ENCODE results near the gene CTAGE1. TPM values are rescaled to one million over a fixed set of nuclear protein-coding genes. Genes with fewer than 3 reads are reported as not detected.
A peak's percentile ranks its signal among the peaks of the same experiment; 100 is the strongest.

Gene CTAGE1
- total RNA-seq, 1 donor from 2014 or later = not detected

DNA sequence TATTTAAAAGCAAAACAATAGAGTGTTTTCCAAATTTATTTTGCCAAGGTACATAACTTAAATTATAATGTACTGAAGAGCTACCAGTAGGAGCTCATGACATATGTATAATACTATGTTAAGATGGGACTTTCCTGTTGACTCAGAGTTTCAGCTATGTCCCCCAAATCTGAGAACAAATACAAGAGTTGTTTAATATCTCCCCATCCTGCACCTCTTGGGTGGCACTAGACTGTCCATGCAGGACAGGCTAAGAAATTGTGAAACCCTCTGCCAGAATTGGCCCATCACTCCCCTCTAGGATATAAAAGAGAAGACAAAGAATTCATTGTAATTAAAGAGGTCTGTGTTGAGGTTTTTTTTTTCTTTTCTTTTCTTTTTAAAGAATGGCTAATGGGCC, 21.7 kb upstream of the CTAGE1 start:
- no peak for DNase-seq (ENCODE audit: extremely low read depth, low read depth, low spot score)

DNA sequence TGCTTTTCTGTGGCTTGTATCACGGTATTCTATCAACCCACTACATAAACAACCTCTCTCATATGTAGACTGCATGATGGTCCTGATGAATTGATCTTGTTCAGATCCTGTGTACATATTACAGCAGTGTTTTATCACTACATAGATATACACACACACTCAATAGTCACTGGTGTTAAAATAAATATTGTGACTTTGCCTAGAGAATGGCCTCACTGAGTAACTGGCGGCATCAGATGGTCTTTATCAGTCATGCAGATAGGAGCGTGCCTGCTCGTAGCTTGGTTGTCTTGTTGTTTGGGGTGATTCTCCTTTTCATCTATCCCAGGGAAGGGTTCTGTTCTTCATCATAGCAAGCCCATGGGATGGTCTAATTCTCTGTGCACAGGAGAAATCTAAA, 18.4 kb upstream of the CTAGE1 start:
- no peak for DNase-seq (ENCODE audit: extremely low read depth, low read depth, low spot score)

DNA sequence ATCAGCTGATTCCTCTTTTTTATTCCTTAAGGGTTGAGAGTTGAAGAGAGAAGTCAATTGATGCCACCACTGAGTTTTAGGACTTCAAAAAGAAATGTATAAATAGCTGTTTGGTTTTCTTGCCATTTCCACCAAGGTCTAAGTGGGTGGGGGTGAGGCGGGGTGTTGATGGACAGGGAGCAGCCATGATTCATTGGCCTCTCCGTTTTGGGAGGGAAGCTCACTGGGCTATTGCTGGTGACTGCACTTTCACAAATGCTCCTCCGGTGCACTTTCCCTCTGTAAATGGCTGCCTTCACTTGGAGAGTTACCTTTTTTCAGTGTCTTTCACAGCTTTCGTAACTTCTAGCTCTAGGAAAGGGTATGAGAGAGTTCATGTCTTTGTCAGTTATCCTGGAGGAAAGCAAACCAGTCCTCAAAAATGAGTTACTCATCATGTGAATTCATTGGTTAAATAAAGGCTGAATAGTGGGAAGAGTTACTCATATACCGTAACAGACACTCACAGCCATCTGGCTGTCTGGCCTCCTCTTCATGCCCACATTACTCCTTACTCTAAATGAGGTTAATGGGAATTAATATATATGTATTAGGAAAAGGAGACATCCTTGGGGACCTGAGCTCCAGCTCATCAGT, 17.4 kb upstream of the CTAGE1 start:
- DNase-seq (ENCODE audit: extremely low read depth, low read depth, low spot score) = no peak

DNA sequence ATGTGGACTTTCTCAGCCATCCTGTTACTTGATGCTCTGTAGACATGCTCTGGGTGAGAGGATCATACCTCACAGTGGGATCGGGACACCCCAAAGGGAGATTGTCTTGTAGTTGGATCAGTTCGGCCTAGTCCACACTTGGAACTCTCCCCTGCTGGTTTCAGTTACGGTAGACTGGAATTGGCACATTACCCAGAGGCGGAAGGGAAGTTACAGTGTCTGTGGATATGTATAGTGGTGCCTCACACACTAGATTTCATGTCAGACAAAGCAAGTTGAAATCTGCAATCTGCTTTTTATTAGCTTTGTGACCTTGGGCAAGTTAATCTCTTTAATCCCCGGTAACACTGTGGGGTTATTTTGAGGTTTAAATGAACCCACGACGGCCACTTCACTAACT, 16.2 kb upstream of the CTAGE1 start:
- DNase-seq (ENCODE audit: extremely low read depth, low read depth, low spot score) = no peak

DNA sequence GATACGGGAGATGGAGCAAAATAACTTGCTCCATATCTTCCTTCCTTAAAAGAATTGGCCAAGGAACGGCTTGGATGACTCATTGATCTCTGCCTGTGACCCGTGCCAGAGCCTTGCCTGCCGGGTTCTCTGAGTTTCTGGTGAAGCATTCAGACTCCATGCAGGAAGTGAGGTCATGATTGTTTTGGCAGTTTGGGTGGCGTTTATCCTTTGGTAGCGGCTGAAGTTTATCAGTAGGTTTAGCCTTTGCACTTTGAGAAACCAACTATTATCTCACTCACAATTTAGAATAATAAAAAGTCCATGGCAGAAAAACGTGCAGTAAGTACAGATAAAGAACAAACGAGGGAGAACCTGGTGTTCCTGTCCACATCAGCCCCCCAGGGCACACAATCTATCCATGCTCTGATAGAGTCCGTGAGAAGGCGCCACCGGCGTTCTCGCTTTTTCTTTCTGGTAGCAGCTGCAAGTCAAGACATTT, 15.0 kb upstream of the CTAGE1 start:
- DNase-seq (ENCODE audit: extremely low read depth, low read depth, low spot score) = peak; percentile 81

DNA sequence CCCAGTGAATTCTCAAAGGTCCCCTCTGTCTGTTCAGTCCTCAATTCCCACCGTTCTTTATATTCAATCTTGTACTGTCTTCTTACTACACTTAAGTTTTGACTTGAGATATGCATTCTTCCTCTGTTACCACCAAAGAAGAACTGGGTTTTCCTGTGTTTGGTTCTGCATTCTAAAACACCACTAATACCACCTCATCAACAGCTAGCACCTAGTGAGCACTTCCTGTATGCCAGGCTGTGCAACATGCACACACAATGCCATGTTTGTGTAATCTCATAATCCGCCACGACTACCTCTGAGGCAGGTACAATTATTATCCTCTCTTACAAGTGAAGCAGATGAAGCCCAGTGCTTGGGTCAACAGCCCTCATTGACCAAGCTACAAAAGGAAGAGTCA, 11.8 kb upstream of the CTAGE1 start:
- no peak for DNase-seq (ENCODE audit: extremely low read depth, low read depth, low spot score)

DNA sequence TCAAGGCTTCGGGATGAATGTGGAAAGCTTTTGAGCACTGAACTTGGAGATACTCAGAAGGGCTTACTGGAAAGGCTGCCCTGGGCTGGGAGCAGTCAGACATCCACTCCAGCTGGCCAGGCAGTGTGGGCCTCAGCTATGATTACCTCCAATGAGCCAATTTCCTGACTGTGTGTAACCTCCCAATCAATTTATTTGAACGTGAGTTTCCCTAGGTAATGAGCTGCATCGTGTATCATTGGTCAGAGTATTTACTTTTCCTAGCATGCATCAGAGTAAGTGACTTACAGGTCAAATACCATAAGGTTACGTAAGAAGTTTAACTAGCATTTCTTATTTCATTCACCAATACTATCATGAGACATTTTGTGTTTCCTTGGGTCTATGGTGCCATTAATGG, 11.0 kb upstream of the CTAGE1 start:
- no peak for DNase-seq (ENCODE audit: extremely low read depth, low read depth, low spot score)

DNA sequence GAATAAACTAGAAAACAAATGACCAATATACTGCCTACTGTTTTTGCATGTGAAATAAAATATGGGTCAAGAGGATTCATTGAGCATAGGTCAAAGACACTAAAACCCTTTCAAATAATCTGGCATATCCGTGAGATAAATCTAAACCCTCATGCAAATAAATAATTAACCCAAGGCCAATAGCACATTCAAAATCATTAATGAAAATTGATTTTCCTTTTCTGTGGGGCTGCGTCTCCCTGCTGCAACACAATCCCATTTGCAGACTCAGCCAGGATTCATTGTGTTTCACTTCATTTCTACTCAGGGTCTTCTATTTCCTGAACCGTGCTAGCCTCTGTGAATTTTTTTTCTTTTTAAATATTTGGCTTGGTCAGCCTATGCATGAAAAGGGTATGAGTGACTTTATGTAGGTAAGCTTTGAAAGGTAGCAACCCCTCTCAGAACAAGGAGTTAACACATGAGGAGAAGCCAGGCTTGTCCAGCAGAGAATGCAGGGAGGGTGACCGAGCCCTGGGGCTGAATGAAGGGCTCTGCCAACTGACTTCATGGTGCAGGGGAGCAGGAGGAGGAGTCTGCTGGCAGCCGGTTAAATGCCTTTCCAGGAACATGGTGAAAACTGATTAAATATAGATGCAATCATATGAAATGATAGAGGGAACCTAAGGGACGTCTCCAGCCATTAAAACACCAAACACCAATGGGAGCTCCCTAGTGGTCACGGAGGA, 10.3 kb upstream of the CTAGE1 start:
- DNase-seq (ENCODE audit: extremely low read depth, low read depth, low spot score) = no peak

DNA sequence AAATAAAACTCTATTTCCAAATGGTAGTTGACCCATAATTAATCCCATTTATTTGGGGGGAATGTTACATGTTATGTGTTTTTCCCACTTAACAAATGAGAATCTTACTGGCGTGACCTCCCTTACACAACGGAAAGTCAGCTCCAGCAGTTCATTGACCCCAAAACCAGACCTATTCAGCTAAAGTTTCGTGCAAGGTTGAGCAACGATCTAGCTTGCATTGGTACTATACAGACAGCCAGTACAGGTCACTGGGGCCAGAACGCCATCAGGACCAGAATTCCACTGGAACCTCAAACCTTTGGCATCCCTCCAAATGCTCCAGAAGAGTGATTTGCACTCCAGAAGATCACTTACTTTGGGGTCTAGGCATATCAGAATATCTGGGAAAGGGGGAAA, 6.8 kb upstream of the CTAGE1 start:
- no peak for DNase-seq (ENCODE audit: extremely low read depth, low read depth, low spot score)

DNA sequence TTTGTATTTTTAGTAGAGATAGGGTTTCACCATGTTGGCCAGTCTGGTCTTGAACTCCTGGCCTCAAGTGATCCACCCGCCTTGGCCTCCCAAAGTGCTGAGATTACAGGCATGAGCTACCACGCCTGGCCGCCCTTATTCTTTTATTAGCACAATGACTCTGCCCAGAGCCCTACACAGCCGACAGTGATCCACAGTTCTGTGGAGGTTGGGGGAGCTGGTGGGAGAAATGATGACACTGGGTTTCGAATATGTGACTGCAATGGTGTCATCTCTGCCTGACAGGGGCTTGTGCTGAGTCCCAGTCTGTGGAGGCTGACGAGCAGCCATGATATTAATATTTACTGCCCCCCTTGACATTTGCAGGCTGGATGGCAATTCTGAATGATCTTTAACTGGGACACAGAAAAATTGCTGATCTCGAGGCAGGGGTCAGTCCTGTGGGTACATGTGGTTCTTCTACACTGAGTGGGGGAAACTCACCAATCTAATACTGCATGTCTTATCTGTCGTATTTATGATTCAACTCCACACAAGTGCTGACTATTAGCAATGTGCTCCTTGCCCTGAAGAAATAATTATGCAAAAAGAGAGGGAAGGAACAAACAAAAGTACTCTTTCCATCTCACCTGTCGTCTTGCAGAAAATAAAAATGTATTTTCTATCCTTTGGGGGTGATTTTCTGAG, 6.3 kb upstream of the CTAGE1 start:
- no peak for DNase-seq (ENCODE audit: extremely low read depth, low read depth, low spot score)

DNA sequence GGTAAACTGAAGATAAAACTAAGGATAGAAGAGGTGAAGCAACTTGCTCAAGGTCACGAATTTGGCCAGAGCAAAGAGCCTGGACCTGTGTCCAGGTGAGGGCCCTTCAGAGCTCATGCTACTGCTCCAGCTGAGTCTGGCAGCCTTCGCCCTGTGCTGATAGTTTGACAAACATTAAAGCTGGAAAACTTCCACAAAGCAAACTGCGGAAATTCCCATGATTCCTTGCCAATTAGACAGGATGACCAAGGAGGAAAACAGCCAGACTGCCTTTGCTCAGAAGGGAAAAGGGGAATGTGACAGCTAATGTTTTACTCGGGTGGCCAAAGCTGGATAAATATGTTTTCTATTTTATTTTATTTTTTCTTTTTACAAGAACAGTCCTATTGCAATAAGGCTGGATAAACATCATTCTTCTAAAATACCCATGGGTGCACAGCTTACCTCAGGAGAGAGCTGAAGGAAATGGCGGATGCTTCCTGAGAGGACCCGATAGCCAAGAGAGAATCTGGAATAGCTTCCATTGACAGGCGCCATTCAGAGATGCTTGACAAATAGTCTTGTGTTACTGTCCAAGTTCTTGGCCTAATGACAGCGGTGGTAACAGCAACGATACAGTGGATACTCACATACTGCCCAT, 5.3 kb upstream of the CTAGE1 start:
- DNase-seq (ENCODE audit: extremely low read depth, low read depth, low spot score) = no peak

DNA sequence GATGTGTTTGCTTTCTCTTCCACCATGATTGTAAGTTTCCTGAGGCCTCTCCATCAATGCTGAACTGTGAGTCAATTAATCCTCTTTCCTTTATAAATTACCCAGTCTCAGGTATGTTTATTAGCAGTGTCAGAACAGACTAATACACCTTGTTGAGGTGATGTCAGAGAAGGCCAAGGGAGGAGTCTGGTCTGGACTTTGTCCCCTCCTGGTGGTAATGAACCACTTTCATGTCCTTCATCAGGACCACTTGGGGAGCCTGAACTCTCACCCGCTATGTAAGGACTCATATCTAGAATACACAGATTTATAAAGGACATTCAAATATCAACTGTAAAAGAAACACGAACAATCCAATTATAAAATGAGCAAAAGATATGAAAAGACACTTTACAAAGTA, 2.9 kb upstream of the CTAGE1 start:
- DNase-seq (ENCODE audit: extremely low read depth, low read depth, low spot score) = no peak

DNA sequence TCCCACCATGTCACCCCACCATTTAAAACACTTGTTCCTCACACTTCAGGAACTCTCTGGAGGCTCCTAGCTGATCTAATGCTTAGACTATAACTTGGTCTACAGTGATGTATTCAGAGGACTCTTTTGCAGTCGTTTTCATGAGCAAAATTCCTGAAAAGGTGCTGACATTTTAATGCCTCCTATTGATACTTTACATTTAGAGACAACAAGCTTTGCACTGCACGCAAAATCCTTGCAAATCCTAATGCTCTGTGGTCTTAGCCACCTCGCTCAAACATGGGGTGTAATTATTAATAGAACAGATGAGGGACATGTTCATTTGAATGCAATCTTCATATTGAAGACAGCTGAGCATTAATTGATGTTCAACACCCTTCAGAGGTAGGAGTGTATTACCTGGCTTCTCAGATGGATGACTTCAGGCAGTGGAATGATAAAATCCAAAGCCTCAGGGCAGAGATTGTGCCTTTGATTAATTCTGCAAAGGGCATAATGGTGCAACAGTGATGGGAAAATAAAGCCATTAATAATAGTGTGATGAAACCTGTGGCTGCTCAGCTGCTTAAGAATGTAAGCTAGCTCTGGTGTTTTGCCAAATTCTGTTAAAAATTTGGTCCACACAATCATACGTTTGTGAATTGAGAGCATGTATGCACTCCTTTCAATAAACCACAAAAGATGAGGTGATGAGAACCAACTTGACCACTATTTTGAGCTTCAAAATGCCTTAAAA, 5.4 kb downstream of the CTAGE1 start:
- DNase-seq (ENCODE audit: extremely low read depth, low read depth, low spot score) = no peak

DNA sequence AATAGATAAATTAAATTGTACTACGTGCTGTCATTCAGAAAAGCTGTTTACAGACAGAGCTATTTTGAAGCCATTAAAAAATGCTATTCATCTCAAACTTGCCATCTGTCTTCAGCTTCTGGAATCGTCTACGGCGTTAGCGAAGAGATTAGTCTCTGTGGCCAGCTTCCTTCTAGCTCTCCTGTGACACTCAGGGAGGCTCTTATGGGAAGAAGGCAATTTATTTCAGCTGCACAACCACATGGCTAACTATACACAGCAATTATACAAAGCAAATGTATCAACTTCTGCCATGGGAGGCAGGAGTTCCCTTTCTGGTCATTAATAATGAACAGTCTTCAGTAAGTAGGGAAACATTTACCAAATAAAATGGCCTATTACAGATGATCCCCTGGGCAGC, 6.3 kb downstream of the CTAGE1 start:
- no peak for DNase-seq (ENCODE audit: extremely low read depth, low read depth, low spot score)

DNA sequence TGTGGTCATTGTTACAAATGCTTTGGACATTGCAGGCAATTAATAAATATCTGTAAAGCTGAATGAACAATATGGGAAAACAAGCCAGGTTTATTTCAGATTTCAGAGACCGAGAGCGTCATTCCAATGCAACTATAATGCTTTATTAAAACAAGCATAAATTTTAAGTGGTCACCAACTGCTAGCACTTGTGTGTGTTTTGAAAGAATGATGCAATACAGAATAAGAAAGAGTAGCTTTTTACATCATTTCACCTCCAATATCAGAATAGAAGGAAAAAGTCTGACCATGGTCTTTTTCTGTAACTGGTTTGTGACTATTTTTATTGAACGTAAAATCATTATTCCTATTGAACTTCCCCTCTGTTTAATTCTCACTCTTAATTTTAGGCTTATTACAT, 7.6 kb downstream of the CTAGE1 start:
- DNase-seq (ENCODE audit: extremely low read depth, low read depth, low spot score) = no peak

DNA sequence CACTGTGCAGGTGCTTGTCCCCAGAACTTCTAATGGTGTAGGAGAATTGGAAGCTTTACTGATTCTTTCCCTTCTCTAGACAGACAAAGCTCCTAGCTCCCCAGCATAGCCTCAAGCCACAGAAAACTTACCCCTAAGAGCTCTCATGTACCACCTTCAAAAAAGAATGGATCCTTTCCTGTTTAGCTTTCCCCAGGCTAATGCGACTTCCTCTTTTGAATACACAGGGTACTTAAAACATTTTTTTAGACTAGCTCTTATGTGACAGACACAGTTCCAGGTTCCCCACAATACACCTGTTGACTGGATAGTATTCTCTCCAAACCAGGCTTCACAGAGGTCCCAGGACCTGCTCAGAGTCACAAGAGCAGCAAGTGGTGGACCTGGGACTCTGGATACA, 8.3 kb downstream of the CTAGE1 start:
- no peak for DNase-seq (ENCODE audit: extremely low read depth, low read depth, low spot score)

DNA sequence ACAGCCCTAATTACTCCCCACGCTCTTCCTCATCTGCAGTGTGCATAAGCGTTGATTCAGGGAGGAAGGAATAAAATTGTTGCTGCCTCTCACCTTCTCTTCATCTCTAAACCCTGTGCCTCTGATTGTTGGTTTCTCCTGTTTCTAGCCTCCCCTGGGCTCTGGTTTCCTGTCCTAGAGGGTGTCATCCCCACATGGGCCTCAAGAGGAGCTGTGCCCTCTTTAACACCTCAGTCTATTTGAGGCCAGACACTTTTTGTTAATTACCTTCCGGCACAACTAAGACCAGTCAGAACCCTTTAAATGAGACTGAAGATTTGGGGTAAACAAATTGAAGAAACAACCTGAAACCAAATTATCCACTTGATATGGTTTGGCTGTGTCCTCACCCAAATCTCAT, 9.7 kb downstream of the CTAGE1 start:
- no peak for DNase-seq (ENCODE audit: extremely low read depth, low read depth, low spot score)

DNA sequence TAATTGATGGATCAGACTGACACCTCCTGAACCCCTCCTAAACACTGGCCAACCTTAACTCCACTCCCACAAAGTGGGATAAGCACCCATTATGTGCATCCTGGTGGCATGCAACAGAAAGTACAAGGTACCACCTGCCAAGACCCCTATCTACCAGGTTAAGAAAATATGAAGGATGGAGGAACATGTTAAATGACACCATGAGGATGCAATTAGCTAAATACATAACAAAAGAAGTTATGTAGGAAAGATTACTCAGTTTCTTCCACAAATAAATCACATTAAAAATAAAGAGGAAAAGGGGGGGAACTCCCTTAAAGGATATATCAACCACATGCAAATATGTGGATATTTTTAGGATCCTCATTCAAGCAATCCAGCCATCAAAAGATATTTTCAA, 12.6 kb downstream of the CTAGE1 start:
- no peak for DNase-seq (ENCODE audit: extremely low read depth, low read depth, low spot score)

DNA sequence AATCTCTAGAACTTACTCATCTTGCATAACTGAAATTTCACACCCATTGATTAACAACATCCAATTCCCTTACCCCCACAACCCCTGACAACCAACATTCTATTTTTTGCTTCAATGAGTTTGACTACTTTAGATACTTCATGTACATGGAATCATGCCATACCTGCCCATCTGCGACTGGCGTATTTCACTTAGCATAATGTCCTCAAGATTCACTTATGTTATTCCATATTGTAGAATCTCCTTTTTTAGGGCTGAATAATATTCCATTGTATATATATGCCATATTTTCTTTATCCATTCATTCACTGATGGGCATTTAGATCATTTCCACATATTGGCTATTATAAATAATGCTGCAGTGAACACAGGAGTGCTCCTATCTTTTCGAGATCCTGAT, 13.8 kb downstream of the CTAGE1 start:
- no peak for DNase-seq (ENCODE audit: extremely low read depth, low read depth, low spot score)

DNA sequence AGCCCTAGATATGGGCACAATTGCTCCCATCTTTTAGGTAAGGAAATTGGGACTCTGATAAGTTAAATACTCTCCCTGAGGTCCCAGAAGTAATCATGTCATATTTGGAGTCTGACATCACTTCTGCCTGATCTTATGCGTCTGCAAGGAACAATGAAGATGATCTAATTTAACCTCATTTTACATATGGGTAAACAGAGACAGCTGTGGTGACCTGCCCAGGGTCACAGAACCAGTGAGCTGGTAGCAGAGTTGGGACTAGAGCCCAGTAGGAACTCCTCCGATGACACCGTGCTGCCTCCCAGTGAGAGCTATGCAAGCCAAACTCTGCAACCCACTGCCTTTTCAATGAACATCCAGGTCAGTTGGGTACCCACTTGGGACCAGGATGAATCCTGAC, 17.8 kb downstream of the CTAGE1 start:
- DNase-seq (ENCODE audit: extremely low read depth, low read depth, low spot score) = no peak

DNA sequence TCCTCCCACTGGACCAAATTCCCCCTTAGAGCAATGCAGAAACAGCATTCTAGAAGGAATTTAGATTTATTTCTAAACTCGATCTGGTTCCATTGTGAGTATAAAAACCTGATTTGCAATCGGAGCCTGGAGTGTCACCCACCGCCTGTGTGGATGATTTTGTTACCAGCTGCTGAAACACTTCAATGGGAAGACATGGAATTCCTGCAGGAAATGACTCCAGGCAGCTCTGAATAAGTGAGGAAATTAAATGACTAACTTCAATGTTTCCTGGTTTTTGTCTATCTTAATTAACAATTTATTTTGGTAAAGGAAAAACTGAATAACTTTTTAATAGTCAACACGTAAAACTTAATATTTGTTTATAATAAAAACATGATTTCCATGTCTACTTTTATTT, 19.3 kb downstream of the CTAGE1 start:
- no peak for DNase-seq (ENCODE audit: extremely low read depth, low read depth, low spot score)
